HG03103 (cell line): ENCODE measurements around the gene PEX11A.

Experiments
- ATAC-seq: cut with Tn5 transposase; IDR thresholded peaks from one replicate; pipeline ENCODE4 v1.9.1; 2021; ENCODE audit warnings: low read depth; ENCODE audit not compliant: unreplicated experiment

PEX11A gene

GRCh38 chr15:89657686-89658200 lies 32.8 kb downstream of the PEX11A start:
- ATAC-seq: no peak

GRCh38 chr15:89656116-89656815 lies 34.3 kb downstream of the PEX11A start:
- no peak for ATAC-seq

- ATAC-seq: no peak
Observed at GRCh38 chr15:89654847-89655805, 35.4 kb downstream of the PEX11A start, which contains the start of gene KIF7. TSS of gene KIF7 (minus strand) at chr15:89655467. CDS start at chr15:89652930, 2,537 bp downstream.

- no peak for ATAC-seq
Observed at GRCh38 chr15:89654301-89654761, 36.2 kb downstream of the PEX11A start.

GRCh38 chr15:89653578-89653977 lies 37.0 kb downstream of the PEX11A start:
- ATAC-seq: no peak

- ATAC-seq: no peak
Observed at GRCh38 chr15:89652666-89653065, 37.9 kb downstream of the PEX11A start.

- ATAC-seq: no peak
Observed at GRCh38 chr15:89652131-89652530, 38.4 kb downstream of the PEX11A start.

GRCh38 chr15:89649716-89650115 lies 40.8 kb downstream of the PEX11A start:
- ATAC-seq: no peak

- no peak for ATAC-seq
Observed at GRCh38 chr15:89649013-89649625, 41.4 kb downstream of the PEX11A start.

GRCh38 chr15:89648106-89649012 lies 42.2 kb downstream of the PEX11A start:
- ATAC-seq: no peak

- no peak for ATAC-seq
Observed at GRCh38 chr15:89647191-89647851, 43.2 kb downstream of the PEX11A start.

GRCh38 chr15:89646416-89647141 lies 44.0 kb downstream of the PEX11A start:
- no peak for ATAC-seq

- ATAC-seq: no peak
Observed at GRCh38 chr15:89645680-89646079, 44.9 kb downstream of the PEX11A start.

- no peak for ATAC-seq
Observed at GRCh38 chr15:89642106-89642505, 48.4 kb downstream of the PEX11A start.

GRCh38 chr15:89641053-89641452 lies 49.5 kb downstream of the PEX11A start:
- ATAC-seq: no peak

GRCh38 chr15:89640245-89640644 lies 50.3 kb downstream of the PEX11A start:
- no peak for ATAC-seq

GRCh38 chr15:89633585-89633984 lies 57.0 kb downstream of the PEX11A start:
- no peak for ATAC-seq

- ATAC-seq: no peak
Observed at GRCh38 chr15:89632563-89633430, 57.8 kb downstream of the PEX11A start.
